HEK293 (cell line): Measurements from ENCODE around the gene ALS2CL.

ENCODE experiments used
- CTCF ChIA-PET: fragments of 350-600 bp; formaldehyde crosslinking; extraction: SDS; loops from one replicate; lab custom pipeline; 2021; ENCODE audit warnings: antibody characterized with exemption; lab: Yijun Ruan, JAX
- POLR2A ChIA-PET: fragments of 300-600 bp; formaldehyde crosslinking; extraction: SDS; loops from one replicate; lab custom pipeline; 2020; ENCODE audit warnings: antibody characterized with exemption, inconsistent platforms; lab: Yijun Ruan, JAX
- H3K27ac ChIP-seq: fragments of 200-500 bp; sonication (Bioruptor generic); 2 replicates; pipeline ENCODE4 v1.5.1; 2014; ENCODE audit warnings: low read depth, low read length, control low read depth, inconsistent platforms; ENCODE audit errors: extremely low read depth
- H3K36me3 ChIP-seq, 2 experiments: fragments of 200-500 bp in 1 of 2; sonication (Bioruptor generic) in 1 of 2; 1 replicate in 1 of 2; 2 replicates in 1 of 2; pipeline ENCODE4 v1.5.1; 2014 to 2017; ENCODE audit warnings: inconsistent platforms in 2 of 2, low read length in 2 of 2; ENCODE audit not compliant: control insufficient read depth in 2 of 2, insufficient read depth in 1 of 2
- H3K4me1 ChIP-seq: fragments of 200-500 bp; sonication (Bioruptor generic); 2 replicates; pipeline ENCODE4 v1.5.1; 2014; ENCODE audit warnings: mild to moderate bottlenecking, low read length, inconsistent platforms; ENCODE audit not compliant: control insufficient read depth, insufficient read depth
- H3K4me3 ChIP-seq: 2 replicates; pipeline ENCODE4 v1.5.1; 2011; ENCODE audit warnings: low read depth, mild to moderate bottlenecking, control low read depth, low read length, moderate library complexity
- H3K9me3 ChIP-seq: fragments of 200-500 bp; sonication (Bioruptor generic); 2 replicates; pipeline ENCODE4 v1.5.1; 2014; ENCODE audit warnings: low read depth, low read length, inconsistent platforms; ENCODE audit not compliant: control insufficient read depth, insufficient read depth
- IKZF3 ChIP-seq: fragments of 450-650 bp; IDR thresholded peaks from 2 replicates; pipeline ENCODE4 v1.5.0; 2018; ENCODE audit warnings: missing biosample characterization, mild to moderate bottlenecking, missing genetic modification characterization, moderate library complexity
- MZF1 ChIP-seq: fragments of 450-650 bp; formaldehyde crosslinking; IDR thresholded peaks from 2 replicates; pipeline ENCODE4 v1.5.1; 2017; ENCODE audit warnings: missing biosample characterization, missing genetic modification characterization, borderline replicate concordance
- RBAK ChIP-seq: fragments of 450-650 bp; formaldehyde crosslinking; IDR thresholded peaks from 2 replicates; pipeline ENCODE4 v1.5.1; 2016; ENCODE audit warnings: missing biosample characterization, missing genetic modification characterization
- REPIN1 ChIP-seq: fragments of 450-650 bp; formaldehyde crosslinking; IDR thresholded peaks from 2 replicates; pipeline ENCODE4 v1.5.1; 2017; ENCODE audit warnings: missing biosample characterization, missing genetic modification characterization, low read depth
- SALL2 ChIP-seq: fragments of 450-650 bp; formaldehyde crosslinking; IDR thresholded peaks from 2 replicates; pipeline ENCODE4 v1.5.0; 2017; ENCODE audit warnings: missing biosample characterization, mild to moderate bottlenecking, missing genetic modification characterization, borderline replicate concordance
- SP3 ChIP-seq: fragments of 450-650 bp; formaldehyde crosslinking; IDR thresholded peaks from 2 replicates; pipeline ENCODE4 v1.5.1; 2016; ENCODE audit warnings: missing biosample characterization, missing genetic modification characterization
- YY1 ChIP-seq: fragments of 450-650 bp; formaldehyde crosslinking; IDR thresholded peaks from 2 replicates; pipeline ENCODE4 v1.5.1; 2018; ENCODE audit warnings: missing biosample characterization, missing genetic modification characterization
- ZNF19 ChIP-seq: fragments of 450-650 bp; formaldehyde crosslinking; IDR thresholded peaks from 2 replicates; pipeline ENCODE4; 2016; ENCODE audit warnings: missing biosample characterization, missing genetic modification characterization, low read depth
- ZNF221 ChIP-seq: fragments of 450-650 bp; formaldehyde crosslinking; IDR thresholded peaks from 2 replicates; pipeline ENCODE4 v1.5.1; 2017; ENCODE audit warnings: missing biosample characterization, missing genetic modification characterization, borderline replicate concordance
- ZNF311 ChIP-seq: fragments of 450-650 bp; formaldehyde crosslinking; IDR thresholded peaks from 2 replicates; pipeline ENCODE4 v1.5.1; 2017; ENCODE audit warnings: missing biosample characterization, missing genetic modification characterization, borderline replicate concordance
- ZNF510 ChIP-seq: fragments of 450-650 bp; formaldehyde crosslinking; IDR thresholded peaks from 2 replicates; pipeline ENCODE4 v1.5.1; 2018; ENCODE audit warnings: mild to moderate bottlenecking, missing genetic modification characterization, missing biosample characterization; ENCODE audit not compliant: insufficient replicate concordance
- ZNF658 ChIP-seq: fragments of 450-650 bp; formaldehyde crosslinking; IDR thresholded peaks from 2 replicates; pipeline ENCODE4; 2016; ENCODE audit warnings: missing biosample characterization, missing genetic modification characterization
- ZNF792 ChIP-seq: fragments of 450-650 bp; formaldehyde crosslinking; IDR thresholded peaks from 2 replicates; pipeline ENCODE4 v1.5.1; 2016; ENCODE audit warnings: missing biosample characterization, missing genetic modification characterization
- ZNF837 ChIP-seq: fragments of 450-650 bp; formaldehyde crosslinking; IDR thresholded peaks from 2 replicates; pipeline ENCODE4 v1.5.1; 2016; ENCODE audit warnings: missing biosample characterization, missing genetic modification characterization
- TF ChIP-seq, protein P1 (sequence below): fragments of 450-650 bp; formaldehyde crosslinking; IDR thresholded peaks from 2 replicates; pipeline ENCODE4 v1.5.1; 2016; ENCODE audit warnings: missing biosample characterization, missing genetic modification characterization
- TF ChIP-seq, protein P2 (sequence below): fragments of 450-650 bp; formaldehyde crosslinking; IDR thresholded peaks from 2 replicates; pipeline ENCODE4 v1.5.1; 2017; ENCODE audit warnings: missing biosample characterization, missing genetic modification characterization
- TF ChIP-seq, protein P3 (sequence below): fragments of 450-650 bp; formaldehyde crosslinking; IDR thresholded peaks from 2 replicates; pipeline ENCODE4 v1.5.1; 2017; ENCODE audit warnings: missing biosample characterization, missing genetic modification characterization
- TF ChIP-seq, protein P4 (sequence below): fragments of 450-650 bp; formaldehyde crosslinking; IDR thresholded peaks from 2 replicates; pipeline ENCODE4 v1.5.1; 2016; ENCODE audit warnings: missing biosample characterization, missing genetic modification characterization
- TF ChIP-seq, protein P5 (sequence below): fragments of 450-650 bp; formaldehyde crosslinking; IDR thresholded peaks from 2 replicates; pipeline ENCODE4 v1.5.1; 2016; ENCODE audit warnings: missing biosample characterization, missing genetic modification characterization
- TF ChIP-seq, protein P6 (sequence below): IDR thresholded peaks from 2 replicates; pipeline ENCODE4 v1.6.1; 2011; ENCODE audit warnings: mild to moderate bottlenecking, low read depth, low read length, borderline replicate concordance
- TF ChIP-seq, protein P7 (sequence below): fragments of 450-650 bp; formaldehyde crosslinking; IDR thresholded peaks from 2 replicates; pipeline ENCODE4 v1.5.1; 2016; ENCODE audit warnings: missing biosample characterization, missing genetic modification characterization

ALS2CL gene

DNA sequence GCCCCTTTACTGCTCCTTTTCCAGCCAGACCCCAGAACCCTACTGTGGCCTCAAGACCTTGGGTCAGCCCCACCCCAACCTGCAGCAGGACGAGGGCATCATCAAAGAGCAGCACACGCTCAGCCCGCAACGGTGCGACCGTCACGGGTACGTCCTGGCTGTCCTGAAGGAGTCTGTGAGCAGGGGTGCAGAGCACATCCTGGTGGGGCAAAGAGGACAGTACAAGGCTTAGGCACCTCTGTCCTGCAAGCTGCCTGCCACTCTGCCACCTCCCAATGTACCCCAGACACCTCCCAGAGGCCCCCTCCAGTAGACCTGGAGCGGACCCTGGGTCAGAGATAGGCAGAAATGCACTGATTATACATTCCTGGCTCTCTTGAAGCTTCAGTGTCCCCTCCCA, 8.0 kb downstream of the ALS2CL start:
- CTCF ChIA-PET, result no interaction called here

DNA sequence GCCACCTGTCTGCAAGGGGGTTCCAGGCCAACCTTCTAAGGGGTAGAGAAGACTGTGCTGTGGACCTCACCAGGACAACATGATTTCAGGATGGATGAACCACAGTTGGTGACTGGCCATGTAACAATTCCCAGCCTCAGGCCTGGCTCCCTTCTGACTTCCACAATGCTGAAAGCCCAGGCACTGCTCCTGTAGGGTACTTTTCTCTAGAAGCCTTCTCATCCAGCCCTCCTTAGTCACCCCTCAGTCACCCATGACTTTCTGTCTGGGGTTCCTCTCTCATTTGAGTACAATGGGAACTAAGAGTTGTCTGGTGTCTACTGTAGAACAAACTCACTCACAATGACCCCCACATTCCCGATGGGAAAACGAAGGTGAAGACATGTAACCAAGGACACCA, 8.6 kb downstream of the ALS2CL start:
- Histone ChIP-seq H3K4me1 (no peaks in the 10 kb centered on the region), H3K27ac (no peak overlapping the region), H3K36me3 (no peaks in the 10 kb centered on the region), H3K9me3 (no peaks in the 10 kb centered on the region), H3K4me3 (no peak overlapping the region)
- ChIA-PET CTCF (no interaction called here), POLR2A (no interaction called here)
- TF ChIP-seq REPIN1, result no peak
- TF ChIP-seq SALL2, result no peak
- TF ChIP-seq ZNF837 (tag by site-specific recombination), result no peak
- TF ChIP-seq, protein P1, sequence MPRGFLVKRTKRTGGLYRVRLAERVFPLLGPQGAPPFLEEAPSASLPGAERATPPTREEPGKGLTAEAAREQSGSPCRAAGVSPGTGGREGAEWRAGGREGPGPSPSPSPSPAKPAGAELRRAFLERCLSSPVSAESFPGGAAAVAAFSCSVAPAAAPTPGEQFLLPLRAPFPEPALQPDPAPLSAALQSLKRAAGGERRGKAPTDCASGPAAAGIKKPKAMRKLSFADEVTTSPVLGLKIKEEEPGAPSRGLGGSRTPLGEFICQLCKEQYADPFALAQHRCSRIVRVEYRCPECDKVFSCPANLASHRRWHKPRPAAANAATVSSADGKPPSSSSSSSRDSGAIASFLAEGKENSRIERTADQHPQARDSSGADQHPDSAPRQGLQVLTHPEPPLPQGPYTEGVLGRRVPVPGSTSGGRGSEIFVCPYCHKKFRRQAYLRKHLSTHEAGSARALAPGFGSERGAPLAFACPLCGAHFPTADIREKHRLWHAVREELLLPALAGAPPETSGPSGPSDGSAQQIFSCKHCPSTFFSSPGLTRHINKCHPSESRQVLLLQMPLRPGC (tag by site-specific recombination), result no peak
- TF ChIP-seq ZNF510 (tag by site-specific recombination), result no peak

More for the DNA sequence above, 8.0 kb downstream of the ALS2CL start:
- POLR2A ChIA-PET, result no interaction called here
- no peaks in the 10 kb centered on the region for H3K36me3 ChIP-seq
- no peaks in the 10 kb centered on the region for H3K9me3 ChIP-seq
- no peaks in the 10 kb centered on the region for H3K4me1 ChIP-seq
- no peak overlapping the region for H3K27ac ChIP-seq
- H3K4me3 ChIP-seq, result no peak overlapping the region
- no peak for TF ChIP-seq ZNF19 (tag by site-specific recombination)
- no peak for TF ChIP-seq IKZF3 (tag by site-specific recombination)
- TF ChIP-seq, protein P2, sequence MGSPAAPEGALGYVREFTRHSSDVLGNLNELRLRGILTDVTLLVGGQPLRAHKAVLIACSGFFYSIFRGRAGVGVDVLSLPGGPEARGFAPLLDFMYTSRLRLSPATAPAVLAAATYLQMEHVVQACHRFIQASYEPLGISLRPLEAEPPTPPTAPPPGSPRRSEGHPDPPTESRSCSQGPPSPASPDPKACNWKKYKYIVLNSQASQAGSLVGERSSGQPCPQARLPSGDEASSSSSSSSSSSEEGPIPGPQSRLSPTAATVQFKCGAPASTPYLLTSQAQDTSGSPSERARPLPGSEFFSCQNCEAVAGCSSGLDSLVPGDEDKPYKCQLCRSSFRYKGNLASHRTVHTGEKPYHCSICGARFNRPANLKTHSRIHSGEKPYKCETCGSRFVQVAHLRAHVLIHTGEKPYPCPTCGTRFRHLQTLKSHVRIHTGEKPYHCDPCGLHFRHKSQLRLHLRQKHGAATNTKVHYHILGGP (tag by site-specific recombination), result no peak
- TF ChIP-seq ZNF658 (tag by site-specific recombination), result no peak
- TF ChIP-seq SP3 (tag by site-specific recombination), result no peak
- no peak for TF ChIP-seq YY1 (tag by site-specific recombination)

DNA sequence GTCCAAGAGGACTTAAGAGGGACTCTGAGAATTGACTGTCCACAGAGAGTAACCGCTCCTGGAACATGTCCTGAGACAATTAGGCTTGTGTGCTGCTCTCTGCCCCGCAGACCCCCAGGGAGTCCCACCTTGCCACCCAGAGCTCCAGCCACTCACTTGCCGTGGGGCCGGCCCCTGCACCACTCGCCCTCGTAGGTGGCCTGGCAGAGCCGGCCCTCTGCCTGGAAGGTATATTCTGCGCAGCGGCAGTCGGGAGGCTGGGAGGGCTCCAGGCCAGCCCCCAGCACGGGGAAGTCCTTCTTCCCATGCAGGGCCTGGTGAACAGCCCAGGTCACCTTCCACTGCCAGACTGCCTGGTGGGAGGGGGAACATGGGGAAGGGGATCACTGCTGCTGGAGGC, 10.5 kb downstream of the ALS2CL start:
- H3K4me1 ChIP-seq, result no peaks in the 10 kb centered on the region
- no peaks in the 10 kb centered on the region for H3K9me3 ChIP-seq
- no peak overlapping the region for H3K4me3 ChIP-seq
- ChIA-PET POLR2A (no interaction called here), CTCF (no interaction called here)
- H3K27ac ChIP-seq, result no peak overlapping the region
- no peaks in the 10 kb centered on the region for H3K36me3 ChIP-seq
- no peak for TF ChIP-seq MZF1 (tag by site-specific recombination)
- TF ChIP-seq, protein P3, sequence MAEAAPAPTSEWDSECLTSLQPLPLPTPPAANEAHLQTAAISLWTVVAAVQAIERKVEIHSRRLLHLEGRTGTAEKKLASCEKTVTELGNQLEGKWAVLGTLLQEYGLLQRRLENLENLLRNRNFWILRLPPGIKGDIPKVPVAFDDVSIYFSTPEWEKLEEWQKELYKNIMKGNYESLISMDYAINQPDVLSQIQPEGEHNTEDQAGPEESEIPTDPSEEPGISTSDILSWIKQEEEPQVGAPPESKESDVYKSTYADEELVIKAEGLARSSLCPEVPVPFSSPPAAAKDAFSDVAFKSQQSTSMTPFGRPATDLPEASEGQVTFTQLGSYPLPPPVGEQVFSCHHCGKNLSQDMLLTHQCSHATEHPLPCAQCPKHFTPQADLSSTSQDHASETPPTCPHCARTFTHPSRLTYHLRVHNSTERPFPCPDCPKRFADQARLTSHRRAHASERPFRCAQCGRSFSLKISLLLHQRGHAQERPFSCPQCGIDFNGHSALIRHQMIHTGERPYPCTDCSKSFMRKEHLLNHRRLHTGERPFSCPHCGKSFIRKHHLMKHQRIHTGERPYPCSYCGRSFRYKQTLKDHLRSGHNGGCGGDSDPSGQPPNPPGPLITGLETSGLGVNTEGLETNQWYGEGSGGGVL (tag by site-specific recombination), result no peak
- no peak for TF ChIP-seq RBAK
- TF ChIP-seq, protein P4, sequence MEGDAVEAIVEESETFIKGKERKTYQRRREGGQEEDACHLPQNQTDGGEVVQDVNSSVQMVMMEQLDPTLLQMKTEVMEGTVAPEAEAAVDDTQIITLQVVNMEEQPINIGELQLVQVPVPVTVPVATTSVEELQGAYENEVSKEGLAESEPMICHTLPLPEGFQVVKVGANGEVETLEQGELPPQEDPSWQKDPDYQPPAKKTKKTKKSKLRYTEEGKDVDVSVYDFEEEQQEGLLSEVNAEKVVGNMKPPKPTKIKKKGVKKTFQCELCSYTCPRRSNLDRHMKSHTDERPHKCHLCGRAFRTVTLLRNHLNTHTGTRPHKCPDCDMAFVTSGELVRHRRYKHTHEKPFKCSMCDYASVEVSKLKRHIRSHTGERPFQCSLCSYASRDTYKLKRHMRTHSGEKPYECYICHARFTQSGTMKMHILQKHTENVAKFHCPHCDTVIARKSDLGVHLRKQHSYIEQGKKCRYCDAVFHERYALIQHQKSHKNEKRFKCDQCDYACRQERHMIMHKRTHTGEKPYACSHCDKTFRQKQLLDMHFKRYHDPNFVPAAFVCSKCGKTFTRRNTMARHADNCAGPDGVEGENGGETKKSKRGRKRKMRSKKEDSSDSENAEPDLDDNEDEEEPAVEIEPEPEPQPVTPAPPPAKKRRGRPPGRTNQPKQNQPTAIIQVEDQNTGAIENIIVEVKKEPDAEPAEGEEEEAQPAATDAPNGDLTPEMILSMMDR, result no peak
- TF ChIP-seq, protein P5, sequence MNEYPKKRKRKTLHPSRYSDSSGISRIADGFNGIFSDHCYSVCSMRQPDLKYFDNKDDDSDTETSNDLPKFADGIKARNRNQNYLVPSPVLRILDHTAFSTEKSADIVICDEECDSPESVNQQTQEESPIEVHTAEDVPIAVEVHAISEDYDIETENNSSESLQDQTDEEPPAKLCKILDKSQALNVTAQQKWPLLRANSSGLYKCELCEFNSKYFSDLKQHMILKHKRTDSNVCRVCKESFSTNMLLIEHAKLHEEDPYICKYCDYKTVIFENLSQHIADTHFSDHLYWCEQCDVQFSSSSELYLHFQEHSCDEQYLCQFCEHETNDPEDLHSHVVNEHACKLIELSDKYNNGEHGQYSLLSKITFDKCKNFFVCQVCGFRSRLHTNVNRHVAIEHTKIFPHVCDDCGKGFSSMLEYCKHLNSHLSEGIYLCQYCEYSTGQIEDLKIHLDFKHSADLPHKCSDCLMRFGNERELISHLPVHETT (tag by site-specific recombination), result no peak
- no peak for TF ChIP-seq YY1 (tag by site-specific recombination)
- TF ChIP-seq ZNF311 (tag by site-specific recombination), result no peak
- TF ChIP-seq, protein P6, sequence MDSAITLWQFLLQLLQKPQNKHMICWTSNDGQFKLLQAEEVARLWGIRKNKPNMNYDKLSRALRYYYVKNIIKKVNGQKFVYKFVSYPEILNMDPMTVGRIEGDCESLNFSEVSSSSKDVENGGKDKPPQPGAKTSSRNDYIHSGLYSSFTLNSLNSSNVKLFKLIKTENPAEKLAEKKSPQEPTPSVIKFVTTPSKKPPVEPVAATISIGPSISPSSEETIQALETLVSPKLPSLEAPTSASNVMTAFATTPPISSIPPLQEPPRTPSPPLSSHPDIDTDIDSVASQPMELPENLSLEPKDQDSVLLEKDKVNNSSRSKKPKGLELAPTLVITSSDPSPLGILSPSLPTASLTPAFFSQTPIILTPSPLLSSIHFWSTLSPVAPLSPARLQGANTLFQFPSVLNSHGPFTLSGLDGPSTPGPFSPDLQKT, result no peak
- TF ChIP-seq ZNF221 (tag by site-specific recombination), result no peak
- no peak for TF ChIP-seq ZNF792 (tag by site-specific recombination)
- TF ChIP-seq, protein P7, sequence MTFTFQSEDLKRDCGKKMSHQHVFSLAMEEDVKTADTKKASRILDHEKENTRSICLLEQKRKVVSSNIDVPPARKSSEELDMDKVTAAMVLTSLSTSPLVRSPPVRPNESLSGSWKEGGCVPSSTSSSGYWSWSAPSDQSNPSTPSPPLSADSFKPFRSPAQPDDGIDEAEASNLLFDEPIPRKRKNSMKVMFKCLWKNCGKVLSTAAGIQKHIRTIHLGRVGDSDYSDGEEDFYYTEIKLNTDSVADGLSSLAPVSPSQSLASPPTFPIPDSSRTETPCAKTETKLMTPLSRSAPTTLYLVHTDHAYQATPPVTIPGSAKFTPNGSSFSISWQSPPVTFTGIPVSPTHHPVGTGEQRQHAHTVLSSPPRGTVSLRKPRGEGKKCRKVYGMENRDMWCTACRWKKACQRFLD (tag by site-specific recombination), result no peak
